ENCODE measurements around the gene KMT2B.

KMT2B gene

GRCh38 chr19:35713904-35714495 is 3.8 kb upstream of the KMT2B start:
- no peak overlapping the region for H2AFZ ChIP-seq (ENCODE audit: low read length)
- H3K9ac ChIP-seq (ENCODE audit: low read length): no peak overlapping the region
- H3F3A ChIP-seq (ENCODE audit: insufficient read depth, low read length): no peaks in the 10 kb centered on the region
- H3K79me2 ChIP-seq (ENCODE audit: insufficient read depth, low read length): peaks cover 4% of the 10 kb centered on the region
- no peak overlapping the region for H3K4me2 ChIP-seq (ENCODE audit: low read length)
- H3K36me3 ChIP-seq (ENCODE audit: insufficient read depth, low read length): no peaks in the 10 kb centered on the region
- H4K20me1 ChIP-seq (ENCODE audit: insufficient read depth, low read length): no peaks in the 10 kb centered on the region
- H3K4me3 ChIP-seq (ENCODE audit: low read depth, low read length, poor library complexity, severe bottlenecking): no peak overlapping the region
- no peak overlapping the region for H3K27ac ChIP-seq (ENCODE audit: low read depth, low read length, poor library complexity, severe bottlenecking)
- no peaks in the 10 kb centered on the region for H3K9me2 ChIP-seq (ENCODE audit: low read depth, low read length)
- peaks cover 26% of the 10 kb centered on the region for H3K4me1 ChIP-seq (ENCODE audit: insufficient read depth, low read length, severe bottlenecking)
- H3K9me3 ChIP-seq (ENCODE audit: low read length): no peaks in the 10 kb centered on the region
- TF ChIP-seq CTCF (IDR thresholded peaks at IDR 0.05; ENCODE audit: low read length) (no peak), EZH2 (IDR thresholded peaks at IDR 0.05; ENCODE audit: borderline replicate concordance, low read length) (no peak)
- H3K27me3 ChIP-seq (ENCODE audit: insufficient read depth, low read length): peaks cover 7% of the 10 kb centered on the region

- H3F3A ChIP-seq (ENCODE audit: insufficient read depth, low read length): no peaks in the 10 kb centered on the region
- peaks cover 4% of the 10 kb centered on the region; the same call in 1 of the 2 replicates for H3K36me3 ChIP-seq (ENCODE audit: insufficient read depth, low read length)
- H3K27ac ChIP-seq (ENCODE audit: low read depth, low read length, poor library complexity, severe bottlenecking): no peak overlapping the region
- TF ChIP-seq EZH2 (IDR thresholded peaks at IDR 0.05; ENCODE audit: borderline replicate concordance, low read length) (no peak), CTCF (IDR thresholded peaks at IDR 0.05; ENCODE audit: low read length) (no peak)
- H3K4me2 ChIP-seq (ENCODE audit: low read length): no peak overlapping the region
- peaks cover 7% of the 10 kb centered on the region for H3K27me3 ChIP-seq (ENCODE audit: insufficient read depth, low read length)
- no peak overlapping the region for H3K4me3 ChIP-seq (ENCODE audit: low read depth, low read length, poor library complexity, severe bottlenecking)
- no peaks in the 10 kb centered on the region for H4K20me1 ChIP-seq (ENCODE audit: insufficient read depth, low read length)
- H3K9me2 ChIP-seq (ENCODE audit: low read depth, low read length): no peaks in the 10 kb centered on the region
- no peak overlapping the region for H3K9ac ChIP-seq (ENCODE audit: low read length)
- peaks cover 33% of the 10 kb centered on the region for H3K4me1 ChIP-seq (ENCODE audit: insufficient read depth, low read length, severe bottlenecking)
- H3K9me3 ChIP-seq (ENCODE audit: low read length): no peaks in the 10 kb centered on the region
- no peak overlapping the region for H2AFZ ChIP-seq (ENCODE audit: low read length)
- H3K79me2 ChIP-seq (ENCODE audit: insufficient read depth, low read length): peaks cover 8% of the 10 kb centered on the region
Observed at GRCh38 chr19:35714601-35715354, 3.0 kb upstream of the KMT2B start.

GRCh38 chr19:35715355-35715809 is 2.4 kb upstream of the KMT2B start:
- Histone ChIP-seq H2AFZ (ENCODE audit: low read length) (no peak overlapping the region), H4K20me1 (ENCODE audit: insufficient read depth, low read length) (no peaks in the 10 kb centered on the region), H3K9me2 (ENCODE audit: low read depth, low read length) (no peaks in the 10 kb centered on the region), H3K9ac (ENCODE audit: low read length) (no peak overlapping the region), H3K4me2 (ENCODE audit: low read length) (no peak overlapping the region), H3K9me3 (ENCODE audit: low read length) (no peaks in the 10 kb centered on the region), H3K27ac (ENCODE audit: low read depth, low read length, poor library complexity, severe bottlenecking) (no peak overlapping the region), H3K27me3 (ENCODE audit: insufficient read depth, low read length) (peaks cover 7% of the 10 kb centered on the region), H3K4me1 (ENCODE audit: insufficient read depth, low read length, severe bottlenecking) (peaks cover 33% of the 10 kb centered on the region), H3K36me3 (ENCODE audit: insufficient read depth, low read length) (peaks cover 9% of the 10 kb centered on the region; the same call in 1 of the 2 replicates), H3F3A (ENCODE audit: insufficient read depth, low read length) (no peaks in the 10 kb centered on the region), H3K79me2 (ENCODE audit: insufficient read depth, low read length) (peaks cover 8% of the 10 kb centered on the region), H3K4me3 (ENCODE audit: low read depth, low read length, poor library complexity, severe bottlenecking) (no peak overlapping the region)
- no peak for TF ChIP-seq CTCF (IDR thresholded peaks at IDR 0.05; ENCODE audit: low read length)
- TF ChIP-seq EZH2 (IDR thresholded peaks at IDR 0.05; ENCODE audit: borderline replicate concordance, low read length): no peak

Data from OCI-LY1 (cell line).